A673 (cell line): ENCODE results near the gene FGFR4.

Experiments used
- CTCF ChIP-seq: fragments of 300-800, 200-600 bp; sonication (generic); conservative IDR thresholded peaks from 2 replicates; pipeline ENCODE4 v1.5.1; 2017; ENCODE audit warnings: low read depth, mild to moderate bottlenecking, antibody characterized with exemption, low read length, moderate library complexity, mixed read lengths
- EZH2 ChIP-seq: fragments of 200-600 bp; sonication (generic); IDR thresholded peaks from 2 replicates; pipeline ENCODE4 v1.6.1; 2017; ENCODE audit warnings: borderline replicate concordance, low read depth, mild to moderate bottlenecking, mixed read lengths, antibody characterized with exemption, low read length; ENCODE audit not compliant: poor library complexity, severe bottlenecking

GRCh38 chr5:177093803-177094202 lies 7.1 kb downstream of the FGFR4 start:
- TF ChIP-seq CTCF (no peak), EZH2 (no peak)
